Activated CD8-positive, alpha-beta memory T cell treated with anti-CD3 and anti-CD28 coated beads for 24 hours (primary cell): Measurements from ENCODE around the gene DERA.

Experiments used
- DNase-seq: peaks from one replicate; pipeline ENCODE4 v3.0.0-alpha.2; 2020

Gene DERA

DNA sequence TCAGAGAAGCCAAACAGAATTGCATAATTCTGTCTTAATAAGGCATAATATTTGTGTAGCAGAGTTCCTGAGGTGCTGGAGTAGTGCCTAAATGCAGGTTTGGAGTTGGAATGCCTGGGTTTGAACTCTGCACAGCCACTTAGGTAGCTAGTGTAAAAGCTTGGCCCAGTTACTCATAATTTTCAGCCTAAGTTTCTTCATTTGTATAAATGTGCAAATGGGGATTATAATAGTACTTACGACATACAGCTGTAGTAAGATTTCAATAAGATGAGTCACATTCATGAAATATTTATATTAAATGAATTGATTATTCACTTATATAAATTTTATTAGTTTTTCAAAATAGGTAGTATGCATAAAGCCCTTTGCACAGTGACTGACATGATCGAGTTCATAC, 175.8 kb downstream of the DERA start:
- no peak for DNase-seq
